OCI-LY7 (cell line): ENCODE measurements around the gene SULF2.

Experiments
- CTCF ChIP-seq: fragments of 200-600 bp; sonication (generic); conservative IDR thresholded peaks from 2 replicates; pipeline ENCODE4 v1.5.1; 2014; ENCODE audit warnings: mild to moderate bottlenecking, antibody characterized with exemption, low read length, moderate library complexity, mixed read lengths
- EZH2phosphoT487 ChIP-seq: fragments of 200-600 bp; sonication (generic); IDR thresholded peaks from 2 replicates; pipeline ENCODE4 v1.6.1; 2018; ENCODE audit warnings: low read depth, borderline replicate concordance, mild to moderate bottlenecking, mixed run types, antibody characterized with exemption, low read length, moderate library complexity, mixed read lengths

- TF ChIP-seq CTCF: no peak
- TF ChIP-seq EZH2phosphoT487: no peak
Observed at GRCh38 chr20:47614703-47615309, 170.5 kb downstream of the SULF2 start.
